Activated CD8-positive, alpha-beta T cell treated with anti-CD3 and anti-CD28 coated beads for 36 hours (primary cell): ENCODE measurements around the gene CXCR6. TPM values are rescaled to one million over a fixed set of nuclear protein-coding genes. Genes with fewer than 3 reads are reported as not detected.

Experiments
- ATAC-seq: fragments of 200-7000 bp; cut with Tn5 transposase; one replicate; pipeline ENCODE4 v1.10.0; 2021; ENCODE audit warnings: mild to moderate bottlenecking, moderate library complexity
- CTCF ChIA-PET: fragments of 350-600 bp; sonication (Branson Sonifier 250); formaldehyde crosslinking; loops from one replicate; lab custom pipeline; 2021; ENCODE audit warnings: antibody characterized with exemption; lab: Charles Lee
- POLR2A ChIA-PET: fragments of 350-600 bp; sonication (Branson Sonifier 250); formaldehyde crosslinking; loops from one replicate; lab custom pipeline; 2021; ENCODE audit warnings: antibody characterized with exemption; lab: Charles Lee
- DNase-seq: peaks from one replicate; pipeline ENCODE4 v3.0.0-alpha.2; 2020
- H3K27ac Mint-ChIP-seq: one replicate; pipeline ENCODE4 v1.8.0; 2021; ENCODE audit warnings: mild to moderate bottlenecking, mixed read lengths
- H3K27me3 Mint-ChIP-seq: one replicate; pipeline ENCODE4 v1.8.0; 2021; ENCODE audit warnings: mixed read lengths
- H3K36me3 Mint-ChIP-seq: one replicate; pipeline ENCODE4 v1.8.0; 2021; ENCODE audit warnings: low read depth, mixed read lengths
- H3K4me1 Mint-ChIP-seq: one replicate; pipeline ENCODE4 v1.8.0; 2021; ENCODE audit warnings: low read depth, mixed read lengths
- H3K4me3 Mint-ChIP-seq: one replicate; pipeline ENCODE4 v1.8.0; 2021; ENCODE audit warnings: mild to moderate bottlenecking, moderate library complexity, mixed read lengths
- H3K9me3 Mint-ChIP-seq: one replicate; pipeline ENCODE4 v1.8.0; 2021; ENCODE audit warnings: mixed read lengths
- CTCF ChIP-seq: fragments of 200-600 bp; IDR thresholded peaks from one replicate; pipeline ENCODE4 v1.8.0; 2022; ENCODE audit warnings: antibody characterized with exemption, mild to moderate bottlenecking
- intact Hi-C: fragments of 100-400 bp; cut with micrococcal nuclease; formaldehyde crosslinking; loops from one replicate; pipeline ENCODE4 v1.10.0; 2022
- total RNA-seq, 2 experiments: library from RNA; stranded (reverse); gene quantifications; one replicate each; pipeline ENCODE4 v1.2.3, GENCODE V29; 2021

Gene CXCR6
- total RNA-seq, 2 experiments from 2014 or later, result 3.2 to 3.4 TPM

DNA sequence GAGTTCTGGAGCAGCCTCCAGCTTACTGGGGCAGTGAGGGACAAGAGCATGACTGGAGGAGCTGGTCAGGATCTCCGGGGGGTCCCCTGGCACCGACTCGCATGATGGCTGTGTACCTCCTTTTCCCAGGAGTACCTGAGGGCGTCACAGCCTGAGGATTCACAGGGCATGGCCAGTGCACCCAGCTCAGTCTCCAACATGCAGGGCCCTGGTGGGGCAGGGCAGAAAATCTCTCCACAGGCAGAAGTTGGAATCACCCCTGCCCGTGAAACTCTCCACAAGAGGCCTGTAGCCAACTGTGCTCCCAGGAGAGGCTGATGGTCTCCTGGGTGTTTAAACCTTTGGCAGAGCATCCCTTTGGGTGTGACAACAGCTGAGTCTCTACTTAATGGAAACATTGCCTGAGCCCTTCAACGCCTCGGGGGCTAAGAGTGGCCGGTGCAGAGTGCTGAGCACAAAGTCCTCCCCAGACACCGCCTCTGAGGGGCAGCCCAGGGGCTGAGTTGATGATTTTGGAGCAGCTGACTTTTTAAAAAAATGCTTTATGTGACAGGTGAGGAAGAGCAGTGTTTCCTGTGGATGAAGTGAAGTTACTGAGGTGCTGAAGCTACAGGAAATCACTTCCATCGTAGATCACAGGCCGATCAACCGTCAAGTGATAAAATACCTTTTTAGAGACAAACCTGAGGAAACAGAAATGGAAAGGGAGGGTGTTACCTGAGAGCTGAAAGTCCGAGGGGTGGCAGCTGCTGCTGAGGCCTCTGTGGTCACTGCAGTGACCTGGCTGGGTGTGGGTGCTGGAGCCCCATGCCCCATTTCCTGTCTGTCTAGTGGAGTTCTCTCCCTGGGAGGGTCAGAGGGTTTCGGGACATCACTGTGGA is 21.9 kb upstream of the CXCR6 start:
- ATAC-seq, result no peak
- H3K9me3 Mint-ChIP-seq, result no peaks in the 10 kb centered on the region
- ChIA-PET CTCF (interaction anchor here (1.2 to 35.9 kb wide), 4 partner anchors 10 to 162 kb away, joined by 3 to 656 read pairs (median 4); no protein-coding TSS in a partner anchor), POLR2A (interaction anchor here (1.4 to 1.8 kb wide), 2 partner anchors 22 to 33 kb away, joined by 6 to 7 read pairs; partner anchors contain the start of gene CXCR6)
- peaks cover 43% of the 10 kb centered on the region for H3K36me3 Mint-ChIP-seq
- no peaks in the 10 kb centered on the region for H3K27me3 Mint-ChIP-seq
- TF ChIP-seq CTCF, result no peak
- DNase-seq, result no peak
- intact Hi-C loops, result no loop called here
- H3K27ac Mint-ChIP-seq, result no peak overlapping the region
- peaks cover 23% of the 10 kb centered on the region for H3K4me1 Mint-ChIP-seq
- no peak overlapping the region for H3K4me3 Mint-ChIP-seq

DNA sequence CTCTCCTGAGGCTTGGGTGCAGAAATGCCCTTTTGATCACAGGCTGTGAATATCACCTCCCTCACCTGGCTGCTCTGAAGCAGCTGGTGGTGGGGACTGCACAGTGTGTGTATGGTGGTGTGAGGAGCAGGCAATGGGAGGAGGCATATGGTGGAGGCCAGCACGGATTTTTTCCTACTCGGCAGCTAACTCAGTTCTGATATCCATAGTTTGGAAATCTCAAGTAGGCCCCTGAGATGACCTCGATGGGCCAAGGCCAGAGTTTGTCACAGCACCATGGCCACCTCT is 21.3 kb upstream of the CXCR6 start:
- H3K27me3 Mint-ChIP-seq, result no peaks in the 10 kb centered on the region
- CTCF ChIA-PET, result interaction anchor here (35.9 kb wide), 1 partner anchor 161 kb away, joined by 656 read pairs; no protein-coding TSS in a partner anchor
- H3K27ac Mint-ChIP-seq, result no peak overlapping the region
- POLR2A ChIA-PET, result interaction anchor here (1.1 to 1.8 kb wide), 3 partner anchors 21 to 58 kb away, joined by 3 to 7 read pairs (median 6); partner anchors contain the start of gene CXCR6
- peaks cover 45% of the 10 kb centered on the region for H3K36me3 Mint-ChIP-seq
- no peak for DNase-seq
- intact Hi-C loops, result no loop called here
- no peak for TF ChIP-seq CTCF
- no peak for ATAC-seq
- peaks cover 18% of the 10 kb centered on the region for H3K4me1 Mint-ChIP-seq
- no peak overlapping the region for H3K4me3 Mint-ChIP-seq
- H3K9me3 Mint-ChIP-seq, result no peaks in the 10 kb centered on the region

- no peak for TF ChIP-seq CTCF
- ChIA-PET POLR2A (interaction anchor here (0.7 to 1.8 kb wide), 5 partner anchors 8 to 76 kb away, joined by 3 to 7 read pairs (median 3); partner anchors contain the start of gene CXCR6), CTCF (interaction anchor here (0.9 to 35.9 kb wide), 2 partner anchors 8 to 160 kb away, joined by 3 to 656 read pairs; no protein-coding TSS in a partner anchor)
- H3K27me3 Mint-ChIP-seq, result no peaks in the 10 kb centered on the region
- ATAC-seq (no peak), DNase-seq (no peak)
- no peaks in the 10 kb centered on the region for H3K9me3 Mint-ChIP-seq
- intact Hi-C loops, result no loop called here
- H3K27ac Mint-ChIP-seq, result no peak overlapping the region
- no peak overlapping the region for H3K4me3 Mint-ChIP-seq
- H3K36me3 Mint-ChIP-seq, result peaks cover 53% of the 10 kb centered on the region
- peaks cover 13% of the 10 kb centered on the region for H3K4me1 Mint-ChIP-seq
Observed at GRCh38 chr3:45922950-45923590, 20.2 kb upstream of the CXCR6 start.

DNA sequence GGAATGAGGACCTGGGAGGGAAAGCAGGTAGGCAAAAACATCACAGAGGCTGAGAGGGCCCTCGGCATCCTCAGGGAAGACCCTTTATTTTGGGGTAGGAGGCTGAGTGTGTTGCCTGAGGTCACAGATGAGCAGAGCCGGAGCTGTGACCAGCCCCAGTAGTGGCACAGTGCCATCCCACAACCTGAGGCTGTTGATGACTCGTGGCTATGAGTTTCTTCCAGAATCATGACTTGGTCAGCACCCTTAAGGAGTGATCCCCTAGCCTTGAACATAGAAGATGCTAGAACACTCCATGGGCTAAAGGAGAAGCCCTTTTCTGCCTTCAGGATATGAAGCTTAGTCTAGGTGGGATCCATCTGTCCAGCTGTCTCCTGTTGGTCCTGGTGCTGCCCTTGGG is 19.5 kb upstream of the CXCR6 start:
- Mint-ChIP-seq H3K27me3 (no peaks in the 10 kb centered on the region), H3K4me3 (no peak overlapping the region), H3K36me3 (peaks cover 54% of the 10 kb centered on the region), H3K9me3 (no peaks in the 10 kb centered on the region), H3K27ac (no peak overlapping the region), H3K4me1 (peaks cover 10% of the 10 kb centered on the region)
- intact Hi-C loops, result no loop called here
- no peak for TF ChIP-seq CTCF
- POLR2A ChIA-PET, result interaction anchor here (0.7 to 1.1 kb wide), 2 partner anchors 11 to 77 kb away, joined by 3 read pairs; no protein-coding TSS in a partner anchor
- DNase-seq, result peak; percentile 18
- CTCF ChIA-PET, result interaction anchor here (35.9 kb wide), 1 partner anchor 159 kb away, joined by 656 read pairs; no protein-coding TSS in a partner anchor
- ATAC-seq, result no peak
